GM21825 (cell line): Measurements from ENCODE around the gene MSH5.

Experiments
- ATAC-seq: cut with Tn5 transposase; IDR thresholded peaks from one replicate; pipeline ENCODE4 v1.9.1; 2021; ENCODE audit warnings: mild to moderate bottlenecking, moderate library complexity; ENCODE audit not compliant: unreplicated experiment

MSH5 gene

GRCh38 chr6:31729515-31729978, 10.3 kb upstream of the MSH5 start:
- ATAC-seq, result peak; percentile 31

DNA sequence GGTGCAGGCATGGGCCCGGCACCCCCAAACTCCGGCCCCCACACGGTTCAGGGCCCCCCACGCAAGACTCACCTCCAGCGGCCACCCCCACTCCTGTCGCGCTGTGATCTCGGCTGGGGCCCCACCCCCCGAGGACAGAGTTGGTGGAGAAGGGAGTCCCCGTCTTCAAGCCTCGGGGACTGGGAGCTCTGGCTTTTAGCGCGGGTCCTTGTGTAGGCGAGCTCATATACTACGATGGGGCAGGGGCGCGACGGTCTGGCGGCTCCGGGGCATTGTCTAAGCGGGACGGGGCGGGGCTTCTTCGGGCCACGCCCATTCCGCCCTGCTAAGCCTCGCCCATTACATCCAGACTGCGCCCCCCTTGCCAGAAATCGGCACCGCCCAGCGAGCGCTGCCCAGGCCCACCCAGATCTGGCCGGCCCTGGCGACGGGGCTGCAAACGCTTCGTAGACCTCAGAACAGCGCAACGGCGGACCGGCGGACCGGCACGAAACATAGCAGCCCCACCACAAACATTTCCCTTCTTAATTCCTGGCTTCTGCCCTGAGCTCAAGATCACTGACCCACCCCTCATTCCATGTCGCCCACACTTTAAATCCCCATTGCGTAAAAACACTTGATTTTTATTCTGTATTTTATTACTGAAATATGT, 9.7 kb upstream of the MSH5 start:
- no peak for ATAC-seq

GRCh38 chr6:31730631-31731086, 9.1 kb upstream of the MSH5 start:
- ATAC-seq, result no peak

GRCh38 chr6:31732029-31732428, 7.8 kb upstream of the MSH5 start:
- ATAC-seq, result no peak

DNA sequence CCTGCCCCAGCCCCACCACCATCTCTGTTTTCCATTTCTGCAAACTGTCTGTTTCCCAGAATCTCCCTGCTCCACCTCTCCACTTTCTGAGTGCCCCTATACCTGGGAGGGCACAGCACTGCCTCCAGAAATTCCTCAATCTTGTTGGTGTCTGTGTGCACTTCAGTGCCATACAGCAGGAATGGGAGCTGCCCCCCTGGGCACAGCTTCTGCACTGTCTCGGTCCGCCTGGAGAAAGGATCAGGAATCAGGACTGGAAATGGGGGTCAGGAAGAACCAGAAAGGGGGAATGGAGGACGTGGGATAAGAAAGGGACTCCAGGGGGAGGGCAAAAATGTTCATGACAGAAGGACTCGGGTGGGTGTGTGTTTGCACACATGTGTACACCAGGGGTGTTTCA, 6.1 kb upstream of the MSH5 start:
- no peak for ATAC-seq

DNA sequence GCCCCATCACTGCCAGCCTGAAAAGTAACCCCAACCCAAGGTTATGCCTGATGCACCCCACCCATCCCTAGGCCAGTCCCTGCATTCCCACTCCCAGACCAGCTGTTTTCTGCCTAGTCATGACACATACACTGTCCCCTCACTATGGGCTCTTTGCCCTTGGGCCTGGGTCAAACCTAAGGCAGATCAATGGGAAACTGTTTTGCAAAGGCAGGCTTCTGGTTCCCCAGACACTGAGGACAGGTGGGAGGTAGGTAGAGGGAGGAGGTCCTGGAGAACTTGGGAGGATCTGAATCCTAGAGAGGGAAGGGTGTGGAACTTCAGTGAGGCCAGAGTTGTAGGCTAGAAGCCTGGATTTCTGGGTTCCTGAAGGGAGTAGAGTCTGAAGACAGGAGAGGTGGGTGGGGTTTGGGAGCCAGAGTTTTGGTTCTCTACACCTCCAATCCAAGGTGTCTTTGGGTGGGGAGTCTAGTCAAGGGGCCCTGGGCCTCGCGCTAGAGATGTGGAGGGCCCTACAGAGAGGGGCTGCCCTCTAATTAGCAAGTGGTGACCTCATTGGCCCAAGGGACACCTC, 5.5 kb upstream of the MSH5 start:
- no peak for ATAC-seq

DNA sequence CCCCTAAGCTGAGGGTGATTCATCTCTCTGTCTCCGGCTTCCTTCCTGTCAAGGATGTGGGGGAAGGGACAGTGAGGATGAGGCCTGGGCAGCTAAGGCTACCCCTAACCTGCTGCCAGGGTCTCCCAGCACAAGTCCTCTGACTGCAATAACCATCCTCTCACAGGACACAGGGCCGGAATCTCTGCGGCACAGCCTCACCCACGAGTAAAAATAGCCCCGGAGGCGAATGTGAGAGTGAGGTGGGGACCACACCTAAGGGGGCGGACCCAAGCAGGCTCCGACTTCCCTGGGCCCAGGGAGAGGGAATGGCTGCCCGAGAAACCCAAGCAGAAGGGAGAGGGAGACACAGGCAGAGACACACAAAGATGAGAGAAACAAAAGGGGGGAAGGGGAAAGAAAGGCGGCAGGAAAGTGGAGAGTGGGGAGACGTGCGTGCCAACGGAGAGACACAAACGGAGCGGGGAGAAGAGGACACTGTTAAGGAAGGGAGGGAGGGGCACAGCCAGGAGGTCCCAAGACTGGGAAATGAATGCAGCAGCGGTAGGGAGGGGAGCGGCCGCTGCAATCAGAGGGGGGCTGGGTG, 4.9 kb upstream of the MSH5 start:
- ATAC-seq, result no peak

DNA sequence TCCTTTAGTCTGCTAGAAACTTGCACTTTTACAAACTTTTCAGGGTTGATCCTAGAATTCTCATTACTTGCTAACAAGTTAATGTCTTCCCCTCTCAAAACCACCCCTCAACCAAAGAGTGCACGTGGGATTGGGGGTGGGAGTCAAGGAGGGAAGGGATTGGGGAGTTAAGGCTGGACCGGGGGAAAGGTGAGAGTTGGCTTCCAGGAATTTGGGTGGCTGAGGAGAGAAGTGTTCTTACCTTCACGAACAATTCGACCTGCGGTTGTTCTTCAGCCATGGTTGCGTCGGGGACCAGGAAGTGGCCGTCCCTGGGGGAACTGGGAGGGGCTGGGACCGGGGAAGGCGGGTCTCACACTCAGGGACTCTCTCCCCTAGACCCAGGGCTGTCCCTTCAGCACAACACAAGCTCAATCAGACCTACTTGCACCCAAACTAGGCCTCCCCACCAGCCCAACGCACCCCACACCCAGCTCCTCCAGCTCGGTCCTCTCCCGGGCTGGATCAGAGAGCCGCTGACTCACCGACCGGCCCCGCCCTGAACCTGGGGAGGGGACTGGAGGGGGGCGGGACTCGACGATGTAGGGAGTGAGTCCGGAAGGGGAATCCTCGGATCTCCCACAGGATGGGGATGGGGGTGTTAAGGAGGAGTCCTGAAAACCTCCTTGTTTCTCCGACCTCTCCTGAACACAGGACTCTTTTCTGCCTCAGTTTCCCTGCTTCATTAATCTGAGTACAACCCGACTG, 3.6 kb upstream of the MSH5 start, which contains the start of gene CLIC1:
TSS of gene CLIC1 (minus strand) at position 510 of the 747 bp plus-strand sequence. CDS start at position 280, 230 bp downstream.
- ATAC-seq, result no peak

GRCh38 chr6:31736768-31737314, 3.0 kb upstream of the MSH5 start:
- no peak for ATAC-seq

DNA sequence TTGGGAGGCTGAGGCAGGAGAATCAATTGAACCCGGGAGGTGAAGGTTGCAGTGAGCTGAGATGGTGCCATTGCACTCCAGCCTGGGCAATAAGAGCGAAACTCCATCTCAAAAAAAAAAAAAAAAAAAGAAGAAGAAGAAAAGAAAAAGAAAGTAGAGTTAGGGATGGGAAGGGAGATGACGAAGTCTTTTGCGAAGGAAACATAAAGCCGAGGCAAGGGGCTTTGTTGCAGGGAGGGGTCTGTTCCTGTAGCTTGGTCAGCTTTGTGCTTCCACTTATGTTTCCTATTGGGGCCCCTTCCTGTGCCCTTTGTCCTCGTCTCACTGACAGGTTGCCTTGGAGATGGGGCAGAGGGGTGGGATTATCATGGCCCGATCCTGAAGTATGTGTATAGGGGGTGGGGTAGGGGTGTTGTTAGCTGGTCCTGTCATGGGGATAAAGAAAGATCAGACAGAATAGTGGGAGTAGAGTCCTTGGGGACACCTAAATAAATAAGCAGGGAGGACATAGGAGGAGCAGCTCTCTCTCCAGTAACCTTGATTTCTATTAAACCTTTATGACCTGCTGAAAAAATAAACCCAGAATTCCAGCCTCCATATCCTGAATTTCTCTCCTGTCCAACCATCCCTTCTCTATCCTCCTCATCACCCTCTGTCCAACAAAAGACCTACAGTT, 2.4 kb upstream of the MSH5 start:
- no peak for ATAC-seq

GRCh38 chr6:31737991-31738979, 1.5 kb upstream of the MSH5 start:
- ATAC-seq, result peak; percentile 22

GRCh38 chr6:31740397-31741223, 805 bp downstream of the MSH5 start:
- no peak for ATAC-seq

GRCh38 chr6:31741815-31742214, 2.0 kb downstream of the MSH5 start:
- no peak for ATAC-seq

GRCh38 chr6:31742894-31743293, 3.1 kb downstream of the MSH5 start:
- ATAC-seq, result no peak

GRCh38 chr6:31744422-31744821, 4.6 kb downstream of the MSH5 start:
- no peak for ATAC-seq

DNA sequence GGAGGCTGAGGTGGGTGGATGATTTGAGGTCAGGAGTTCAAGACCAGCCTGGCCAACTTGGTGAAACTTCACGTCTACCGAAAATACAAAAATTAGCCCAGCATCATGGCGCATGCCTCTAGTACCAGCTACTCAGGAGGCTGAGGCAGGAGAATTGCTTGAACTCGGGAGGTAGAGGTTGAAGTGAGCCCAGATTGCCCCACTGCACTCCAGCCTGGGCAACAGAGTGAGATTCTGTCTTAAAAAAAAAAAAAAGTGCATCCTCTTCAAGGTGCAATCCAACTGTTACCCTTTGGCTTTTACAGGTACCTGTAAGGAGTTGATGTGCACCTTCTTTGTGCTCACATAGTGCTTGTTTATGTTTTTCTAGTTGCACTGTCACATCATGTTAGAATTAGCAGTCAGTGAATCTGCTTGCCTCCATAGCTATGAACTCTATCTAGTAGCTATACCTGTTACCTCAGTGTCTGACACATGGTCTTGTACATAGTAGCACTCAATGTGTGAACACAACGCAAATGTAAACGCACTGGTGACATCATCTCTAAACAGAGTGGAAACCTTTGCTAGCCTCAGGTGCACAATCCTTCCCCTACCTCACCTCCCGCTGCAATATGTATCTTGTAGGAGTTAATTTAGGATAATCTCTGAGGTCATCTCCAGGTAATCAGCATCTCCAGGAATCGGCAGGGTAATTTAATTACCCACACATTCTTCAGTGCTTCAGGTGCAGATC, 9.7 kb downstream of the MSH5 start:
- ATAC-seq, result no peak

DNA sequence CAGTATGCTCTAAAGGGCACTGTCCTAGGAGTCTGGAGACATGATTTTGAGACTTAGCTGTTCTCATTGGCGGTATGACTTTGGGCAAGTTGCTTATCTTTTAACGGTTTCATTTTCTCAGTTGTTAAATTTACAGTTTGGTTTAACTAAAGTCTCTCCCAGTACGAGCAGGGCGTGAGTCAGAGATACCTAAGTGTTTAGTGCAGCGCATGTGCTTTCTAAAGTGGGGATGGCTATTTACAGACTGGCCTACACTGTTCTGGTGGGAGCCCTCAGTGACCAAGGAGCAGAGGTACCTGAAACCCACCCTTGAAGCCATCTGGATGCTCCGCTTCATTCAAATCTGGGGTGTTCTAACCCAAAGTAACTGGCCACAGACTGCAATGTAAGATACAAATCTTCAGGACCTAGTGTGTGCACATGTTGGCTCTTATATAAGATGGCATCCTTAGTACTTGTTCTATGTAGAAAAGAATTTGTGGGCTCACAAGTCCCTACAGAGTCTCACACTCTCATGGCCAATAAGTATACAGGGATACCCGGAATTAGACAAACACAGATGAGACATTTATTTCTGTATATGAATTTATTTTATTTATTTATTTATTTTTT, 10.7 kb downstream of the MSH5 start:
- no peak for ATAC-seq
